Loucy (cell line): ENCODE measurements around the gene SNAP91.

ENCODE experiments used
- CTCF ChIP-seq: fragments of 200-600 bp; sonication (generic); conservative IDR thresholded peaks from 2 replicates; pipeline ENCODE4 v1.5.1; 2014; ENCODE audit warnings: mild to moderate bottlenecking, antibody characterized with exemption, low read length
- EZH2phosphoT487 ChIP-seq: fragments of 200-600 bp; IDR thresholded peaks from 2 replicates; pipeline ENCODE4 v1.6.1; 2018; ENCODE audit warnings: antibody characterized with exemption, mild to moderate bottlenecking, moderate library complexity, borderline replicate concordance

DNA sequence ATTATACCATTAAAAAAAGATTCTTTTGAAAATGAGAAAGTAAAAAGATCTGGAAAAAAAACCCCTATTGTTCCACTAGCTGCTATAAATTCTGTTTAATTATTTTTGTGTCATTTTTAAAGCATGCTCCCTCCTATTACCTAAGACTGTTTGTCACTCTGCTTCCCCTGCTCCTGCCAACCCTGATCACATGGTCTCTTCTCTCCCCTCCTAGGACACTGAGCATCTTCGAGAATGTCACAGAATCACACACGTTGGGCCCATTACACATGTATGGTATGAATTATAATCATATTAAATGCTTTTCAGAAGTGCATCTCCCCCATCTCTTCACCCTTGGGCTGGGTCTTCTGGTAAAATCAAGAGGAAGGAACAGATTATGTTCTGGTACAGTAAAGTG, 6.2 kb downstream of the SNAP91 start:
- no peak for TF ChIP-seq EZH2phosphoT487
- TF ChIP-seq CTCF = no peak
